HG03060 (cell line): ENCODE results near the gene MTA1.

Experiments used
- ATAC-seq: cut with Tn5 transposase; IDR thresholded peaks from one replicate; pipeline ENCODE4 v1.9.1; 2021; ENCODE audit warnings: low read depth, moderate number of reproducible peaks; ENCODE audit not compliant: unreplicated experiment

The MTA1 gene

GRCh38 chr14:105492971-105493871 is 73.6 kb downstream of the MTA1 start:
- ATAC-seq: no peak

- ATAC-seq: no peak
These were observed 74.4 kb downstream of the MTA1 start for GRCh38 chr14:105493921-105494605.

GRCh38 chr14:105494606-105494929 is 74.9 kb downstream of the MTA1 start:
- no peak for ATAC-seq

GRCh38 chr14:105495101-105495989 is 75.7 kb downstream of the MTA1 start:
- no peak for ATAC-seq

- no peak for ATAC-seq
These were observed 76.6 kb downstream of the MTA1 start for GRCh38 chr14:105495990-105496830.

- ATAC-seq: no peak
These were observed 77.4 kb downstream of the MTA1 start for GRCh38 chr14:105496831-105497591.

GRCh38 chr14:105497671-105498429 is 78.2 kb downstream of the MTA1 start:
- ATAC-seq: no peak

GRCh38 chr14:105498430-105499255 is 79.0 kb downstream of the MTA1 start:
- ATAC-seq: no peak

GRCh38 chr14:105499256-105500035 is 79.8 kb downstream of the MTA1 start:
- no peak for ATAC-seq

- ATAC-seq: no peak
These were observed 80.6 kb downstream of the MTA1 start for GRCh38 chr14:105500036-105500725.

GRCh38 chr14:105500726-105501101 is 81.1 kb downstream of the MTA1 start:
- no peak for ATAC-seq

GRCh38 chr14:105501504-105502291 is 82.1 kb downstream of the MTA1 start:
- ATAC-seq: no peak

- ATAC-seq: no peak
These were observed 83.0 kb downstream of the MTA1 start for GRCh38 chr14:105502446-105503295.

- no peak for ATAC-seq
These were observed 83.6 kb downstream of the MTA1 start for GRCh38 chr14:105503296-105503640.
